ENCODE data around the gene PTPA.

PTPA gene

GRCh38 chr9:129084087-129084486 lies 27.1 kb upstream of the PTPA start:
- DNase-seq (ENCODE audit: low spot score): no peak

- DNase-seq (ENCODE audit: low spot score): no peak
Observed at GRCh38 chr9:129089246-129089645, 22.0 kb upstream of the PTPA start.

GRCh38 chr9:129093602-129094386 lies 17.4 kb upstream of the PTPA start:
- no peak for DNase-seq (ENCODE audit: low spot score)

- no peak for DNase-seq (ENCODE audit: low spot score)
Observed at GRCh38 chr9:129094387-129095169, 16.6 kb upstream of the PTPA start.

- no peak for DNase-seq (ENCODE audit: low spot score)
Observed at GRCh38 chr9:129095170-129095667, 16.0 kb upstream of the PTPA start.

- no peak for DNase-seq (ENCODE audit: low spot score)
Observed at GRCh38 chr9:129095908-129096307, 15.3 kb upstream of the PTPA start.

GRCh38 chr9:129097671-129098306 lies 13.4 kb upstream of the PTPA start:
- DNase-seq (ENCODE audit: low spot score): no peak

- DNase-seq (ENCODE audit: low spot score): no peak
Observed at GRCh38 chr9:129098328-129098727, 12.9 kb upstream of the PTPA start.

GRCh38 chr9:129100383-129101169 lies 10.6 kb upstream of the PTPA start:
- no peak for DNase-seq (ENCODE audit: low spot score)

GRCh38 chr9:129101279-129101678 lies 9.9 kb upstream of the PTPA start:
- no peak for DNase-seq (ENCODE audit: low spot score)

- DNase-seq (ENCODE audit: low spot score): no peak
Observed at GRCh38 chr9:129102095-129102525, 9.1 kb upstream of the PTPA start.

GRCh38 chr9:129102791-129103594 lies 8.2 kb upstream of the PTPA start:
- DNase-seq (ENCODE audit: low spot score): peak; percentile 65

- no peak for DNase-seq (ENCODE audit: low spot score)
Observed at GRCh38 chr9:129103595-129103965, 7.6 kb upstream of the PTPA start.

GRCh38 chr9:129104051-129104450 lies 7.2 kb upstream of the PTPA start:
- DNase-seq (ENCODE audit: low spot score): no peak

- DNase-seq (ENCODE audit: low spot score): no peak
Observed at GRCh38 chr9:129105857-129106694, 5.1 kb upstream of the PTPA start.

- DNase-seq (ENCODE audit: low spot score): no peak
Observed at GRCh38 chr9:129107651-129108050, 3.6 kb upstream of the PTPA start.

- DNase-seq (ENCODE audit: low spot score): no peak
Observed at GRCh38 chr9:129108083-129108804, 3.0 kb upstream of the PTPA start.

- no peak for DNase-seq (ENCODE audit: low spot score)
Observed at GRCh38 chr9:129108805-129109536, 2.2 kb upstream of the PTPA start.

- peak; percentile 60 for DNase-seq (ENCODE audit: low spot score)
Observed at GRCh38 chr9:129109537-129109903, 1.7 kb upstream of the PTPA start.
